Activated naive CD4-positive, alpha-beta T cell treated with anti-CD3 and anti-CD28 coated beads, Interleukin-2, amount 50 U/mL, for 72 hours (primary cell): ENCODE results near the gene MORN2. TPM values are rescaled to one million over a fixed set of nuclear protein-coding genes. Genes with fewer than 3 reads are reported as not detected.

ENCODE experiments used
- ATAC-seq, 2 donors: fragments of 150-1000 bp; cut with Tn5 transposase; 2 replicates each; pipeline ENCODE4 v1.10.0; 2021; ENCODE audit warnings: mild to moderate bottlenecking in 2 of 2, moderate library complexity in 2 of 2
- DNase-seq, 2 donors: peaks; one replicate each; pipeline ENCODE4 v3.0.0; 2021 to 2022; ENCODE audit warnings: low spot score in 2 of 2
- H3K27ac Mint-ChIP-seq, 2 donors: one replicate each; pipeline ENCODE4 v1.8.0; 2022; ENCODE audit warnings: mild to moderate bottlenecking in 2 of 2, mixed read lengths in 2 of 2
- H3K36me3 Mint-ChIP-seq, 2 donors: one replicate each; pipeline ENCODE4 v1.8.0; 2022; ENCODE audit warnings: mixed read lengths in 2 of 2
- H3K9me3 Mint-ChIP-seq, 2 donors: one replicate each; pipeline ENCODE4 v1.8.0; 2022; ENCODE audit warnings: mixed read lengths in 2 of 2
- total RNA-seq, 2 donors: library from RNA; stranded (reverse); gene quantifications; one replicate each; pipeline ENCODE4 v1.2.3, GENCODE V29; 2022

Gene MORN2
- total RNA-seq, 2 donors from 2014 or later: 3.8 to 7.6 TPM

DNA sequence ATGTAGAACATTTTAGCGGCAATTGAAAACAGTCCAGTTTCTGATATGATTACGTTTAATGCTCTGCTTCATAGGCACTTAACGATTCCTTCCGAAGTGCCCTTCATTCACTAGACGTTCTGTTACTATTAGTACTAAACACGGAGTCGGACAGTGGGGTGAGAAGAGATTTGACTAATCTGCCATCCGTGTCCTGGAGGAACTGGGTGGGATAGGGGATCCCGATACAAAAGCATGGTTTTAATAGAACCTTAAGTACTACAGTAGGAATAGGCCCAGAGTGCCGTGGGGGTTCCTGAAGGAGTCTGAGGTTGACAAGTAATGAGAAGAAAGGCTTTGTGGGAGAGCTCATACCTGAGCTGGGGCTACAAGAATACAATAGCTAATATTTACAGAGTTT is 631 bp downstream of the MORN2 start:
- ATAC-seq: no peak

DNA sequence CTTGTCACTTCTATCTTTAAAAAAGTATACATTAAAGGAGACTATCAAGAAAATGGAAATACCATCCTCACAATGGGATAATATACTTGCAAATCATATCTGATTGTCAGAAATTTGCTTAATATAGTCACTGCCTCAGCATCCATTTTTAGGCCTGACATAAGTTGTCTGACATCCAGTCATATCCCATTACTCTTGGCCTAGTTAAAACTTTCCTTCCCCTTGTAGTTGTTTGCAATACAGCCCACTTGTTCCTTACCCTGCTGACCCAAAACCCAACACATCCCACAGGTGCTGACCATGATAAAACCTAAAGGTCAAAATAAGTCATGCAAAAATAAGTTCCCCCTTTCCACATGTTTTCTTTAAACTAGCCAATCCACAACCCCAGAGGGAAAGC is 10.3 kb downstream of the MORN2 start:
- Mint-ChIP-seq H3K36me3 (no peaks in the 10 kb centered on the region), H3K9me3 (no peaks in the 10 kb centered on the region), H3K27ac (no peak overlapping the region)
- ATAC-seq (no peak), DNase-seq (no peak)

More for the DNA sequence above, 631 bp downstream of the MORN2 start:
- Mint-ChIP-seq H3K9me3 (peaks cover 8 to 9% of the 10 kb centered on the region in 2 donors), H3K36me3 (peaks cover 10 to 22% of the 10 kb centered on the region in 2 donors), H3K27ac (peak overlapping the region; percentile 94 to 95)
- DNase-seq: no peak

DNA sequence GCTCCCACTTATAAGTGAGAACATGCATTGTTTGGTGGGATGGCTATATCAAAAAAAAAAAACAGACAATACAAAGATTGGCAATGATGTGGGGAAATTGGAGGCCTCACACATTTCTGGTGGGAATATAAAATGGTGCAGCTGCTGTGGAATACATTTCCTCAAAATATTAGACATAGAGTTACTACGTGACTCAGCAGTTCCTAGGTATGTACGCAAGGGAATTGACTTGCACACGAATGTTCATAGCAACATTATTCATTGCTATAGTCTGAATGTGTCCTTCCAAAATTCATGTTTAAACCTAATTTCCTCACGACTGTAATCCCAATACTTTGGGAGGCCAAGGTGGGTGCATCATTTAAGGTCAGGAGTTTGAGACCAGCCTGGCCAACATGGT is 11.6 kb downstream of the MORN2 start:
- DNase-seq (no peak), ATAC-seq (no peak)
- H3K36me3 Mint-ChIP-seq: no peaks in the 10 kb centered on the region
- no peaks in the 10 kb centered on the region for H3K9me3 Mint-ChIP-seq
- H3K27ac Mint-ChIP-seq: no peak overlapping the region

DNA sequence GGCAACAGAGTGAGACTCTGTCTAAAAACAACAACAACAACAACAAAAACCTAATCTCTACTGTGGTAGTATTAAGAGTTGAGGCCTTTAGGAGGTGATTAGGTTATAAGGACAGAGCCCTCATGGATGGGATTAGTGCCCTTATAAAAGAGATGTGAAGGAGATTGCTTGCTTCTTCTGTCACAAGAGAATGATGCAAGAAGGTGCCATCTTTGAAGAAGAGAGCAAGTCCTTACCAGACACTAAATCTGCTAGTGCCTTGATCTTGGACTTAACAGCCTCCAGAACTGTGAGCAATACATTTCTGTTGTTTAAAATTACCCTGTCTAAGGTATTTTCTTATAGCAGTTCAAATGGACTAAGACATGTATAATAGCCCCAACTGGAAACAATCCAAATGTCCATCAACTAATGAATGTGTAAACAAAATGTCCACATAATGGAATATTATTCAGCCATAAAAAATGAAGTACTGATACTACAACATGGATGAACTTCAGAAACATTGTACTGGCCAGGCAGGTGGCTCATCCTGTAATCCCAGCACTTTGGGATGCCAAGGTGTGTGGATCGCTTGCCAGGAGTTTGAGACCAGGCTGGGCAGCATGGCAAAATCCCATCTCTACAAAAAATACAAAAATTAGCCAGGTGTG is 12.3 kb downstream of the MORN2 start:
- Mint-ChIP-seq H3K27ac (no peak overlapping the region), H3K36me3 (no peaks in the 10 kb centered on the region), H3K9me3 (no peaks in the 10 kb centered on the region)
- ATAC-seq: no peak
- DNase-seq: no peak

DNA sequence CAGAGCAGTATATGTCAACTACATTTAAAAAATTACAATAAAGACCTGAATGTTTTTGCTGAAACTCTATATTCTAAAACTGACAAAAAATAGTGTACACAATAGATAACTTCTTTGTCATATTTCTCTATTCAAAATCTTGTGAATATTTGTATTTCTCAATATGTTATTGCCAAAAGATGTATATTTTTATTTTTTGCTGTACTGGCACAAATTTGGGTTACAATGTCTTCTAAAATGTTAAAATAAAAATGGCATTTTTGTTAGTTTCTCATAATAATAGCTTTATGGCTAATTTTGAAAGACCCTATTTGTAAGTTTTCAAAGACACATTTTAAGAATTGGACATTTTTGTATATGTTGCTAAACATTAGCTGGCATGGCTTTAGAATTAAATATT is 13.3 kb downstream of the MORN2 start:
- DNase-seq: no peak
- no peak for ATAC-seq
- H3K36me3 Mint-ChIP-seq: no peaks in the 10 kb centered on the region
- H3K27ac Mint-ChIP-seq: no peak overlapping the region
- H3K9me3 Mint-ChIP-seq: no peaks in the 10 kb centered on the region

DNA sequence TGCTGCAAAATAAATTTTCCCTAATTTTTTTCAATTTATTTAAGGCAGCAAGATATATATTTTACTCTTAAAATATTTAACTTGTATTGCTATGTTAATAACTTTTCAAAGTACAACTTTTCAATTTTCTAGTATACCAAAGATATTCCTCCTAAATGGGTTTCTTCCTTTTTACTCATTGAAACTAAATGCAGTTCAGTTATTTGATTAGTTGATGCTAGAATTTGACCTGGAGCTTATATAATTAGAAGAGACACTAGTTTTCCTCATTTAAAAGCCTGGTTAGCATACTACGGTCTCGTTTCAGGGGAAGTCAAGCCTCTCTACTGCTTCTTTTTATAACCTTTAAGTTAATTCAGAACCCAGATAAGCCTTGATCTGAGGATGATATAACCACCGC is 13.8 kb downstream of the MORN2 start, which contains the start of gene ARHGEF33:
Gene ARHGEF33 (plus strand): TSS at position 301 of the 400 bp plus-strand sequence. CDS start 29,573 bp downstream, outside the sequence.
- H3K9me3 Mint-ChIP-seq: no peaks in the 10 kb centered on the region
- H3K27ac Mint-ChIP-seq: no peak within 1 kb of the TSS
- DNase-seq: no peak

DNA sequence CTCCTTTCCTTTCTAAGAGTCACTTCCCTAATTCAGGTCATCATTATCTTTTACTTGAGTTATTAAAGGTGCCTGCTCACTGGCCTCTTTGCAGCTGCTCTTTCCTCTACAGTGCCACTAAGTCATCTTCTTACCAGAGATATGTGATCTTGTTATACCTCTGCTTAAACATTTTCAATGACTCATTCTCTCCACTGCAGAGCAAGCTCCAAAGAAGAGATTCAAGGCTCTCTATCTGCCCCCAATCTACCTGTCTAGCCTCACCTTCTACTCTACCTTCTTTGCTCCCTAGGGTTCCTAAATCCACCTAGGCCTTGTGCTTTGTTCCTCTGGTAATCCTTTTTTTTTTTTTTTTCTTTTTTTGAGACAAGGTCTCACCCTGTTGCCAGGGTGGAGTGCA is 17.0 kb downstream of the MORN2 start:
- ATAC-seq: peak; percentile 41 to 66
- Mint-ChIP-seq H3K27ac (peak overlapping the region in 1 of 2 donors; percentile 82), H3K36me3 (no peaks in the 10 kb centered on the region), H3K9me3 (no peaks in the 10 kb centered on the region)
- DNase-seq: no peak

More for the DNA sequence above, 13.8 kb downstream of the MORN2 start, which contains the start of gene ARHGEF33:
- no peaks in the 10 kb centered on the region for H3K36me3 Mint-ChIP-seq
- ATAC-seq: no peak

DNA sequence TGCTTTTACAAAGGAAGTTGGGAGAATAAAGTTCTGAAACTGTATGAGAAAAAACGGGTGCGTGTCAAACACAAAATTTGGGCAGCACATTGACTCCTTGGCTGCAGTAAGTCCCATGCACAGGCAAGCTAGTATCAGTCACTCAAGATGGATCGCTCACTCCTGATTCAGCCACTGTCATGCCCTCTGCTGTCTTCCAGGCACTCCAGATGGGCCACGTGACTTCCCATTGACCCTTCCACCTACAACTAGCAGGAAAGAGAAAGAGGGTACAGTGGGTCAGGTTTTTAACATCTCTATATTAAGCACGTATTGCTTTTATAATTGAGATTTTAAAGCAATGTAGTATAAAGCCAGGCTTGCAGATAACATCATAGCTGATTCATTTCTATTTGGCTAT is 22.5 kb downstream of the MORN2 start:
- Mint-ChIP-seq H3K36me3 (no peaks in the 10 kb centered on the region), H3K27ac (no peak overlapping the region), H3K9me3 (no peaks in the 10 kb centered on the region)
- no peak for ATAC-seq
- DNase-seq: no peak

DNA sequence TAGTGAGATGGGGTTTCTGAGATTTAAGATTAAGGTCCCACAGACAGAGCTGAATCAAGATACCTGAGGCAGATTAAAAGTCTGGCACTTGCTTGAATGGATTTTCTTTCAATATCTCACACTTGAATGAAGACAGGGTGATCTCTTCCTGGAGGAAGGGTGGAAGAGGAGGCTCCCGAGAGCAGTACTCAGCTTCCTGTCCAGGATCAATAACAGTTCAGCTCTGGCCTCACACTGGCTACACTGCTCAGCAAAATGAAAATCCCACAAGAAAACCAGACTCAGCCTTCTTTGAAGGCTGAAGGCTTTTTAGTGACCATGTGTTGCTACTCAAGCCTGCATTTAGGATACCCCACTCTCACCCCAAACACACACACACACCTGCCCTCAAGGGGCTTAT is 24.9 kb downstream of the MORN2 start:
- H3K27ac Mint-ChIP-seq: no peak overlapping the region

DNA sequence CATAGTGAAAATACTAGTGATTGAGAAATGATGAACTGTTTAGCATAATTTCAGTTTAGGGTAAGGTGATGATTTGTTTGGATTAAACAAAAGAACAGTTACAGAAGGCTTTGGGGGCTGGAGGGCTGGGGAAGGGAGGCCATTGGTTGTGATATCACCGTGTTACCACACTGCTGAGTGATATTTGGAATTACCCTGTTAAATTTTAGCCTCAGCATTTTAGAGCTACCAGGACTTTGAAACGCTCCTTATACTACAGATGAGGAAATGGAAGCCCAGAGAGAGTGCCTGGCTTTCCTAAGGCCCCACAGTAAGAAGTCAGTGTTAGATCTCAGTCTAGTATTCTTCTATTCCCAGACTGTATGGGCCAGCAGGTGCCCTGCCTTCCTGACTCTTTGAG is 29.5 kb downstream of the MORN2 start:
- H3K9me3 Mint-ChIP-seq: no peaks in the 10 kb centered on the region

More for the DNA sequence above, 24.9 kb downstream of the MORN2 start:
- Mint-ChIP-seq H3K36me3 (no peaks in the 10 kb centered on the region), H3K9me3 (no peaks in the 10 kb centered on the region)
- DNase-seq (no peak), ATAC-seq (no peak)

DNA sequence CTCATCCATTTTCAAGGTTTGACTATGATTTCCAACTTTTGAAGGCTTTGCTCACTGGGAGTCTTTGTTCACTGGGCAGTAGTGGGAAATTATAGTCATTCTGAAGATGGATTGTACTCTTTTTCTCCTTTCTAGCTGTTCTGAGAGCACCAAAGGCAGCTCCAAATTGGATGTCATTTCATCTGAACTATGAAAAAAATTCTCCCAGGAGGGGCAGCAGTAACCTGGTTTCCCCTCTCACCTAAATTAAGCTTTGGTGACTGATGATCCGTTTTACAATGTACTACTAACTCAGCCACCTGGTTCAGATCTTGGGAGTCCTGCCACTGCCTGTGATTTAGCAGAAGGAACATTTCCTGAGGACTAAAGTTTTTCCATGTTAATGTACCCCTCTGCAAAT is 31.5 kb downstream of the MORN2 start:
- H3K36me3 Mint-ChIP-seq: no peaks in the 10 kb centered on the region
- H3K27ac Mint-ChIP-seq: no peak overlapping the region
- ATAC-seq (no peak), DNase-seq (no peak)
- H3K9me3 Mint-ChIP-seq: no peaks in the 10 kb centered on the region

More for the DNA sequence above, 29.5 kb downstream of the MORN2 start:
- DNase-seq (no peak), ATAC-seq (no peak)
- H3K27ac Mint-ChIP-seq: no peak overlapping the region
- H3K36me3 Mint-ChIP-seq: no peaks in the 10 kb centered on the region

DNA sequence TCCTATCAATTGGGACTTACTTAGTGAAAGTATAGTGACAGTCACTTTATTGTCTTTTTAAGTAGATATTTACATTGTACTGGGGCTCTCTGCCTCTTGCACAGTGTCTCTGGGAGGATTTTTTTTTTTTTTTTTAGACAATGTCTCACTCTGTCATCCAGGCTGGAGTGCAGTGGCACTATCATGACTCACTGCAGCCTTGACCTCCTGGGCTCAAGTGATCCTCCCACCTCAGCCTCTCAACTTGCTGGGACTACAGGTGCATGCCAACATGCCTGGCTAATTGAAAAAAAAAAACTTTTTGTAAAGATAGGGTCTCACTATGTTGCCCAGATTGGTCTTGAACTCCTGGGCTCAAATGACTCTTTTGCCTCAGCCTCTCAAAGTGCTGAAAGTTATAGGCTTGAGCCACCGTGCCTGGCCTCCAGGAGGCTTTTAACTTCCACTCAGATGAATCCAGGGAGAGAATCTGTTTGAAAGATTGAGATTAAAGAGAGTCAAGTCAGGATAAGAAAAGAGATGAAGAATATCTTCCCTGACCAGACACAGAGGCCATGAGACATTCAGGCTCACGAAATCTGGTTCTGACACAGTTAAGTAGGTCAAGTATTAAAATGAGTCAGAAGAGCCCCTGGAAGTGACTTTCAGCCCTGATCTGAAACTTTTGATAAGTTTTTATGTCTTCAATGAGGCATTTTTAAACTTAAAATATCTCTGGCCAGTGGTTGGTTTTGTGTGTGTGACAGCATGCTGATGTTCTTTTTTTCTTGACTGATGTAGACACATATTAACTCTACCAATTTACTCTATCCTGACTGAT is 32.2 kb downstream of the MORN2 start:
- Mint-ChIP-seq H3K9me3 (no peaks in the 10 kb centered on the region), H3K27ac (peak overlapping the region; percentile 39 to 59), H3K36me3 (no peaks in the 10 kb centered on the region)
- ATAC-seq: peak; percentile 88 to 95
- DNase-seq: peak in 1 of 2 donors; percentile 16

DNA sequence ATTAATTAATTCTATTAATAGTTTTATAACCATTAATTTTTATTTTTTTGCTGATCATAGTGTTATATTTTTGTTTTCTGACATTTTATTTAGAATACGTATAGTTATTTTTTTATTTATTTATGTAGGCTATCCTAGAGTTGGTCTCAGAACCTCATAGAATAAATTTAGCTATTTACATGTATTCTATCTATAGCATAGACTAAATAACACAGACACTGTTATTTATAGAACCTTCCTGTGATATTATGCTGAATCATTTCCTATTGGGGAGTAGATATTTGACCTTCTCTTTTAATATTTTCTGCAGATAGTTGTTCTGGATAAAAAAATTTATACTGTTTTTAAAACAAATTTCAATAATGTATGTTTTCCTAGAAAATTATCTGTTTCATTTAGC is 34.1 kb downstream of the MORN2 start:
- Mint-ChIP-seq H3K27ac (no peak overlapping the region), H3K9me3 (no peaks in the 10 kb centered on the region), H3K36me3 (no peaks in the 10 kb centered on the region)
- ATAC-seq: no peak
- no peak for DNase-seq

DNA sequence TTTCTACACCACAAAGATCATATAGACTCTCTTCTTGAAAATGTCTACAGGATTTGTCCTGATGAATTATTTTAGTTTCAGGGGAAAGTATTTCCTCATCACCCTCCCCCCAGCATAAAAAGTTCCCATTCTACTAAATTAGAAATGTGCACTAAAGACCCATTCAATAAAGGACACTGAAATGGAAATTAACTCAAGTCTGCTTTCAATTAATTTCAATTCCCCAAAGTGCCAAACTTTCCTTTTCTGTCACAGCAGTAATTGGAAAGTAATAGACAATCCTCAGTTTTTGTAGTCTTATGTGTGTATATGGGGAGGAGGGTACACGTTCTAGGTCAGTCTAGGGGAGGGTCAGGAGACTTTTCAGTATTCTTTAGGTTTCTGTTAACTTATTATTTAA is 35.4 kb downstream of the MORN2 start:
- no peak for DNase-seq
- Mint-ChIP-seq H3K27ac (no peak overlapping the region), H3K9me3 (no peaks in the 10 kb centered on the region), H3K36me3 (no peaks in the 10 kb centered on the region)
- ATAC-seq: no peak

DNA sequence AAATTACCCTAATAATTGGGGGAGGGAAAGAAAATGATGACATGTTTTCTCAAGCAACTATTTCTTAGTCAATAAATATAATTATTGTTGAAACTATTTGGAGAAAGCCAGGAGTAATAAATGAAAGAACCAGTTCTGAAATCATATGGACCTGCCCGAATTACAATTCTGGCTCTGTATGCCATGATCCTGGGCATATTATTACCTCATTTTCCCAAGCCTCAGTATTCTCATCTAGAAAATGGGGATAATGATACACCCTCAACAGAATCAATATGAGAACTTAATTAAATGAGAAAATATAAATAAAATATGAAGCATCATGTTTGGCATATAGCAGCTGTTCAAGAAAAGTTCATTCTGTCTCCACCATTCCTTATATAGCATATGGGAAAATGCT is 36.8 kb downstream of the MORN2 start:
- no peaks in the 10 kb centered on the region for H3K9me3 Mint-ChIP-seq
- ATAC-seq: no peak

DNA sequence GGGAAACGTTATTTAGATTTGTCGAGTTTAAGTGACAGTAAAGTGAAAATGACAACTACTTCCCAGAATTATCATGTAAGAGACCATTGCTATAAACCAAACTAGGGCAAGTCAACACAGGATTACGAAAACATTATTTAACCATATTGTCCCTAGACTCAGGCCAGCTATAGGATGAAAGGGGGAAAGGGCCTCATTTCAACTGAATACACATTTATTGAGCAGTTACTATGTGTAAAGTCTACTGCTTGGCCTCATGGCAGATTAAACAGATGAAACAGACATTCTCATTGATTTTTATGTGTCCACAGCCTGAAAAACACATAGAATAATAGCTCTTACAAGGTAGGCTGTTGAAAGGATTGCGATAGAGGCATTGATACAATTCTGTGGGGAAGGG is 46.6 kb downstream of the MORN2 start:
- Mint-ChIP-seq H3K27ac (no peak overlapping the region), H3K9me3 (no peaks in the 10 kb centered on the region), H3K36me3 (no peaks in the 10 kb centered on the region)
- DNase-seq (no peak), ATAC-seq (no peak)

More for the DNA sequence above, 36.8 kb downstream of the MORN2 start:
- DNase-seq: no peak
- Mint-ChIP-seq H3K36me3 (no peaks in the 10 kb centered on the region), H3K27ac (no peak overlapping the region)

DNA sequence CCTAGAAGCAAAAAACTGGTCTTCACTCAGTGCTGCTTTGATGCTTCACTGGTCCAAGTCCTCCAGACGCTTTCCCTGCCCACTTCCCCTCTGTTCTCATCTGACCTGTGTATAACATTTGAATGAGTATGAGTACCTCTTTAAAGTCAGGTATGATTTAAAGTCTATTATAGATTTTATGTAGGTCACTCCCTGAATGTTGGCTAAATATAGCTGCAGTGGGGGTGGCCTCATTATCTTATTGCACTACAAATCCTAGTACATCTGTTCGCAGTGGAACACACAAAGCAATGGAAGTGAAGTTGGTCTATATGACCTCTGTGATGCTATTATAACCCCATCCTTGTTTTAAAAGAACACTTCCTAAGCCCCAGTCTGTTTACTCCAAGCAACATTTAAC is 47.1 kb downstream of the MORN2 start:
- no peak for ATAC-seq
- Mint-ChIP-seq H3K36me3 (no peaks in the 10 kb centered on the region), H3K27ac (no peak overlapping the region), H3K9me3 (no peaks in the 10 kb centered on the region)
- DNase-seq: no peak

DNA sequence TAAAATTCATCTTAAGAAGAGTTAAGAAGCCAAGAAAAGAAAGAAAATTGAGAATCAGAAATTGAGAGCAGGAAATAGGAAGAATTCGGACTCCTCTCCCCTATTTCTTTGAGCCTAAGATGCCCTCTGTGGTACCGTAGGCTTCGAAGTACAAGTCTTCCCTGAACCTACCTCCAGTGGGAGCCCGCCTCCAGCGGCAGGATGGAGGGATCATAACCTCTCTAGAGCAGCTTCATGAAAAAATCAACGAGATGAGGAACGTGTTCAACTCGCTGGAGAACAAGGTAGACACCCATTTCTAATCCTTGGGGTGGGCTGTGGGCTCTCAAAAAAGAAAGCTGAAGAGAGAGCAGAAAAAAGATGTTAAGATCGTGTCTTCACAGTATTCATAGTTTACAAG is 50.2 kb downstream of the MORN2 start:
- Mint-ChIP-seq H3K9me3 (no peaks in the 10 kb centered on the region), H3K27ac (no peak overlapping the region), H3K36me3 (no peaks in the 10 kb centered on the region)
- DNase-seq: no peak
- no peak for ATAC-seq
